CD4-positive, CD25-positive, alpha-beta regulatory T cell (primary cell): Measurements from ENCODE around the gene NCOA1. TPM values are rescaled to one million over a fixed set of nuclear protein-coding genes. Genes with fewer than 3 reads are reported as not detected.
A peak's percentile ranks its signal among the peaks of the same experiment; 100 is the strongest.

ENCODE experiments used
- ATAC-seq, 2 donors: fragments of 150-1000 bp; cut with Tn5 transposase; one replicate each; pipeline ENCODE4 v1.10.0; 2021; ENCODE audit warnings: low read depth in 2 of 2, moderate number of reproducible peaks in 2 of 2, moderate library complexity in 1 of 2
- DNase-seq, 3 donors: peaks; one replicate each; pipeline versions ENCODE4 v3.0.0 to v3.0.0-alpha.2; 2012 to 2022; ENCODE audit warnings: mixed read lengths in 1 of 3
- H3K27ac ChIP-seq: one replicate; pipeline ENCODE4 v1.7.0; 2013; ENCODE audit warnings: mild to moderate bottlenecking, low read length; ENCODE audit not compliant: insufficient read depth, poor library complexity, severe bottlenecking
- H3K27me3 ChIP-seq: one replicate; pipeline ENCODE4 v1.7.0; 2013; ENCODE audit warnings: low read length; ENCODE audit not compliant: control insufficient read depth, insufficient read depth
- H3K36me3 ChIP-seq: one replicate; pipeline ENCODE4 v1.7.0; 2013; ENCODE audit warnings: mild to moderate bottlenecking, low read length, moderate library complexity; ENCODE audit not compliant: control insufficient read depth, insufficient read depth
- H3K4me1 ChIP-seq: 2 replicates; pipeline ENCODE4 v1.7.0; 2013; ENCODE audit warnings: mild to moderate bottlenecking, low read length; ENCODE audit not compliant: insufficient read depth, control insufficient read depth, poor library complexity, severe bottlenecking
- H3K4me3 ChIP-seq: one replicate; pipeline ENCODE4 v1.7.0; 2013; ENCODE audit warnings: low read depth, mild to moderate bottlenecking, low read length, moderate library complexity
- H3K9me3 ChIP-seq, 2 experiments: 1 replicate in 1 of 2; 2 replicates in 1 of 2; pipeline ENCODE4 v1.7.0; 2013; ENCODE audit warnings: low read length in 2 of 2, mild to moderate bottlenecking in 1 of 2, moderate library complexity in 1 of 2; ENCODE audit not compliant: control insufficient read depth in 2 of 2
- H3K27ac Mint-ChIP-seq, 3 donors: one replicate each; pipeline ENCODE4 v1.8.0; 2020 to 2022; ENCODE audit warnings: mild to moderate bottlenecking in 3 of 3, mixed read lengths in 3 of 3, moderate library complexity in 2 of 3
- H3K27me3 Mint-ChIP-seq: one replicate; pipeline ENCODE4 v1.8.0; 2022; ENCODE audit warnings: mild to moderate bottlenecking, mixed read lengths
- H3K36me3 Mint-ChIP-seq: one replicate; pipeline ENCODE4 v1.8.0; 2020; ENCODE audit warnings: mixed read lengths
- H3K4me1 Mint-ChIP-seq, 4 donors: one replicate each; pipeline ENCODE4 v1.8.0; 2020 to 2022; ENCODE audit warnings: mixed read lengths in 4 of 4, mild to moderate bottlenecking in 1 of 4
- H3K4me3 Mint-ChIP-seq, 4 donors: one replicate each; pipeline ENCODE4 v1.8.0; 2020 to 2022; ENCODE audit warnings: mild to moderate bottlenecking in 4 of 4, mixed read lengths in 4 of 4, moderate library complexity in 3 of 4
- H3K9me3 Mint-ChIP-seq, 7 donors: one replicate each; pipeline ENCODE4 v1.8.0; 2020 to 2022; ENCODE audit warnings: mixed read lengths in 7 of 7, mild to moderate bottlenecking in 3 of 7, moderate library complexity in 2 of 7
- polyA plus RNA-seq, 4 donors: library from polyadenylated mRNA; unstranded; fragments of 300-500 nt; fragmentation: Illumina TruSeq; gene quantifications; one replicate each; pipeline ENCODE4 v1.2.3, GENCODE V29; 2021
- total RNA-seq: library from RNA; stranded (reverse); gene quantifications from one replicate; pipeline ENCODE4 v1.2.3, GENCODE V29; 2022

The NCOA1 gene
- total and polyA plus RNA-seq, 5 donors from 2014 or later: 9.0 to 53.6 (median 15.2) TPM

GRCh38 chr2:24497685-24498084, 6.6 kb downstream of the NCOA1 start:
- peaks cover 21% of the 10 kb centered on the region for H3K4me1 ChIP-seq
- no peak overlapping the region for H3K27ac Mint-ChIP-seq
- peaks cover 41 to 86% (median 75%) of the 10 kb centered on the region in 4 donors for H3K4me1 Mint-ChIP-seq
- no peak overlapping the region for H3K27ac ChIP-seq
- no peaks in the 10 kb centered on the region for H3K27me3 ChIP-seq
- H3K36me3 ChIP-seq: no peaks in the 10 kb centered on the region
- DNase-seq: no peak
- no peaks in the 10 kb centered on the region for H3K9me3 ChIP-seq
- no peaks in the 10 kb centered on the region for H3K36me3 Mint-ChIP-seq
- no peak overlapping the region for H3K4me3 Mint-ChIP-seq
- no peak for ATAC-seq
- H3K4me3 ChIP-seq: no peak overlapping the region
- no peaks in the 10 kb centered on the region for H3K9me3 Mint-ChIP-seq
- no peaks in the 10 kb centered on the region for H3K27me3 Mint-ChIP-seq

DNA sequence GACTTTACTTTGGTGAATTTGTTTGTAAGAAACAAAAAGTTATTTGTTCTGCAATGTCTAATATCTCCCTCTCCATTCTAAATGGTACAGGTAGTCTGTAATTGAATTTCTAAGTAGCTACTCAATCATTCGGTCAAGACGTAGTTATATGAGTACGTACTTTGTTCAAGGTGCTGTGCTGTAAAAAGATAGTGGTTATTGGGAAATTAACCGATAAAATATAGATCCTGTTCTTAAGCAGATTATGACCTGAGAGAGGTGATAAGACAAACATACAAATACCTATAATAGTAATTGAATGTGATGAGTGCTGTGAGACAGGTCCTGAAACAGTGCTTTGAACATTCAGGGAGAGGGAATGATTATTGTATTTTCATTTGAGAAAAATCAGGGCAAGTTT, 7.1 kb downstream of the NCOA1 start:
- H3K4me3 Mint-ChIP-seq: no peak overlapping the region
- peaks cover 18% of the 10 kb centered on the region for H3K4me1 ChIP-seq
- ATAC-seq: no peak

GRCh38 chr2:24501813-24502212, 10.8 kb downstream of the NCOA1 start:
- H3K9me3 Mint-ChIP-seq: no peaks in the 10 kb centered on the region
- H3K4me1 ChIP-seq: peaks cover 10% of the 10 kb centered on the region
- H3K27ac ChIP-seq: no peak overlapping the region
- no peak overlapping the region for H3K27ac Mint-ChIP-seq
- H3K27me3 ChIP-seq: no peaks in the 10 kb centered on the region
- no peak for DNase-seq
- H3K36me3 Mint-ChIP-seq: peaks cover 3% of the 10 kb centered on the region
- H3K9me3 ChIP-seq: no peaks in the 10 kb centered on the region
- H3K27me3 Mint-ChIP-seq: no peaks in the 10 kb centered on the region
- peaks cover 41 to 81% (median 59%) of the 10 kb centered on the region in 4 donors for H3K4me1 Mint-ChIP-seq
- no peak for ATAC-seq
- no peaks in the 10 kb centered on the region for H3K36me3 ChIP-seq
- no peak overlapping the region for H3K4me3 ChIP-seq
- no peak overlapping the region for H3K4me3 Mint-ChIP-seq

More for the DNA sequence above, 7.1 kb downstream of the NCOA1 start:
- Histone ChIP-seq H3K27me3 (no peaks in the 10 kb centered on the region), H3K36me3 (no peaks in the 10 kb centered on the region), H3K9me3 (no peaks in the 10 kb centered on the region), H3K27ac (no peak overlapping the region), H3K4me3 (no peak overlapping the region)
- DNase-seq: no peak
- no peaks in the 10 kb centered on the region for H3K9me3 Mint-ChIP-seq
- H3K27ac Mint-ChIP-seq: peak overlapping the region in 1 of 3 donors; percentile 0
- H3K36me3 Mint-ChIP-seq: no peaks in the 10 kb centered on the region
- peaks cover 41 to 86% (median 75%) of the 10 kb centered on the region in 4 donors for H3K4me1 Mint-ChIP-seq
- H3K27me3 Mint-ChIP-seq: no peaks in the 10 kb centered on the region

GRCh38 chr2:24505534-24506275, 14.7 kb downstream of the NCOA1 start:
- H3K27ac Mint-ChIP-seq: no peak overlapping the region
- Histone ChIP-seq H3K4me3 (no peak overlapping the region), H3K27me3 (no peaks in the 10 kb centered on the region), H3K9me3 (no peaks in the 10 kb centered on the region), H3K27ac (no peak overlapping the region), H3K36me3 (no peaks in the 10 kb centered on the region), H3K4me1 (peaks cover 23% of the 10 kb centered on the region)
- no peaks in the 10 kb centered on the region for H3K27me3 Mint-ChIP-seq
- ATAC-seq (no peak), DNase-seq (no peak)
- H3K4me3 Mint-ChIP-seq: no peak overlapping the region
- H3K4me1 Mint-ChIP-seq: peaks cover 53 to 78% (median 58%) of the 10 kb centered on the region in 4 donors
- no peaks in the 10 kb centered on the region for H3K9me3 Mint-ChIP-seq
- peaks cover 3% of the 10 kb centered on the region for H3K36me3 Mint-ChIP-seq

GRCh38 chr2:24507549-24507948, 16.5 kb downstream of the NCOA1 start:
- Histone ChIP-seq H3K4me3 (no peak overlapping the region), H3K4me1 (peaks cover 31% of the 10 kb centered on the region), H3K9me3 (no peaks in the 10 kb centered on the region), H3K27me3 (no peaks in the 10 kb centered on the region), H3K27ac (no peak overlapping the region), H3K36me3 (no peaks in the 10 kb centered on the region)
- ATAC-seq (no peak), DNase-seq (no peak)
- Mint-ChIP-seq H3K27ac (no peak overlapping the region), H3K9me3 (no peaks in the 10 kb centered on the region), H3K4me1 (peaks cover 59 to 83% (median 66%) of the 10 kb centered on the region in 4 donors), H3K27me3 (no peaks in the 10 kb centered on the region), H3K4me3 (peak overlapping the region in 1 of 4 donors; percentile 32), H3K36me3 (peaks cover 3% of the 10 kb centered on the region)

GRCh38 chr2:24508878-24509277, 17.8 kb downstream of the NCOA1 start:
- Mint-ChIP-seq H3K9me3 (no peaks in the 10 kb centered on the region), H3K36me3 (peaks cover 3% of the 10 kb centered on the region), H3K4me3 (peak overlapping the region in 3 of 4 donors; percentile 13 to 55 (median 34)), H3K27ac (no peak overlapping the region), H3K4me1 (peaks cover 60 to 79% (median 70%) of the 10 kb centered on the region in 4 donors), H3K27me3 (no peaks in the 10 kb centered on the region)
- ATAC-seq: no peak
- Histone ChIP-seq H3K27me3 (no peaks in the 10 kb centered on the region), H3K27ac (no peak overlapping the region), H3K36me3 (no peaks in the 10 kb centered on the region), H3K4me1 (peaks cover 30% of the 10 kb centered on the region), H3K9me3 (no peaks in the 10 kb centered on the region), H3K4me3 (no peak overlapping the region)
- no peak for DNase-seq

- Histone ChIP-seq H3K4me1 (peaks cover 26% of the 10 kb centered on the region), H3K9me3 (no peaks in the 10 kb centered on the region), H3K4me3 (no peak overlapping the region), H3K27ac (no peak overlapping the region), H3K36me3 (no peaks in the 10 kb centered on the region), H3K27me3 (no peaks in the 10 kb centered on the region)
- H3K4me1 Mint-ChIP-seq: peaks cover 56 to 75% (median 70%) of the 10 kb centered on the region in 4 donors
- no peak for ATAC-seq
- no peaks in the 10 kb centered on the region for H3K9me3 Mint-ChIP-seq
- no peaks in the 10 kb centered on the region for H3K27me3 Mint-ChIP-seq
- no peak overlapping the region for H3K27ac Mint-ChIP-seq
- no peak for DNase-seq
- H3K4me3 Mint-ChIP-seq: peak overlapping the region in 2 of 4 donors; percentile 34 to 40
- H3K36me3 Mint-ChIP-seq: peaks cover 3% of the 10 kb centered on the region
These were observed 18.4 kb downstream of the NCOA1 start for GRCh38 chr2:24509425-24509824.

- DNase-seq (no peak), ATAC-seq (no peak)
- Mint-ChIP-seq H3K4me3 (no peak overlapping the region), H3K27me3 (no peaks in the 10 kb centered on the region), H3K9me3 (no peaks in the 10 kb centered on the region), H3K4me1 (peaks cover 59 to 79% (median 72%) of the 10 kb centered on the region in 4 donors), H3K27ac (no peak overlapping the region), H3K36me3 (peaks cover 3% of the 10 kb centered on the region)
- peaks cover 26% of the 10 kb centered on the region for H3K4me1 ChIP-seq
- H3K9me3 ChIP-seq: no peaks in the 10 kb centered on the region
- no peak overlapping the region for H3K4me3 ChIP-seq
- H3K27me3 ChIP-seq: no peaks in the 10 kb centered on the region
- no peaks in the 10 kb centered on the region for H3K36me3 ChIP-seq
- H3K27ac ChIP-seq: no peak overlapping the region
These were observed 18.8 kb downstream of the NCOA1 start for GRCh38 chr2:24509840-24510239.
